Measurements from ENCODE around the gene FGFR3.

GRCh38 chr4:1764670-1765069 is 28.4 kb upstream of the FGFR3 start:
- TF ChIP-seq POLR2A (IDR thresholded peaks at IDR 0.05; ENCODE audit: low read depth) (no peak), CTCF (IDR thresholded peaks at IDR 0.05) (no peak), POLR2AphosphoS5 (IDR thresholded peaks at IDR 0.05) (no peak)

Measured in esophagus muscularis mucosa (tissue), 3 donors.